GM12878 (cell line): ENCODE measurements around the gene GAL3ST2. TPM values are rescaled to one million over a fixed set of nuclear protein-coding genes. Genes with fewer than 3 reads are reported as not detected.

Source experiments
- ATAC-seq: fragments of 200-7000 bp; cut with Tn5 transposase; 3 replicates; pipeline ENCODE4 v1.9.1; 2020; ENCODE audit warnings: mild to moderate bottlenecking, moderate library complexity
- BruUV-seq: library from RNA; stranded (reverse); fragments of 400-500 nt; replicated peaks from 2 replicates; lab custom pipeline; 2021; lab: Mats Ljungman, UMichigan
- CTCF ChIA-PET: fragments of 300-600 bp; sonication (Branson Sonifier 250); formaldehyde crosslinking; extraction: SDS; loops from one replicate; lab custom pipeline; 2021; ENCODE audit warnings: inconsistent platforms; lab: Yijun Ruan, JAX
- POLR2A ChIA-PET: fragments of 350-600 bp; formaldehyde crosslinking; extraction: SDS; loops from one replicate; lab custom pipeline; 2021; ENCODE audit warnings: inconsistent platforms; lab: Charles Lee
- RAD21 ChIA-PET: fragments of 300-600 bp; sonication (Branson Sonifier 250); formaldehyde crosslinking; loops from one replicate; lab custom pipeline; 2023; ENCODE audit warnings: antibody characterized with exemption; ENCODE audit not compliant: unreplicated experiment; lab: Charles Lee
- SMC1A ChIA-PET: fragments of 300-600 bp; sonication (Branson Sonifier 250); formaldehyde crosslinking; loops from one replicate; lab custom pipeline; 2023; ENCODE audit not compliant: unreplicated experiment, uncharacterized antibody; lab: Charles Lee
- DNase-seq: peaks from one replicate; pipeline ENCODE4 v3.0.0-alpha.2; 2011; ENCODE audit warnings: low read depth, low spot score
- FAIRE-seq: peaks from 3 replicates; lab custom pipeline; 2011; peaks lifted over from hg19 to GRCh38; lab: Jason Lieb, UNC
- H2AFZ ChIP-seq: 2 replicates; pipeline ENCODE4 v1.6.0; 2011; ENCODE audit warnings: low read depth, low read length, control low read depth; ENCODE audit not compliant: control insufficient read depth
- H3K27ac ChIP-seq: 2 replicates; pipeline ENCODE4 v1.5.1; 2011; ENCODE audit warnings: control low read depth; ENCODE audit not compliant: control insufficient read depth, insufficient read depth
- H3K27me3 ChIP-seq, 2 experiments: replicated peaks in 1 of 2; 2 replicates each; pipeline versions ENCODE4 v1.6.0 to v1.6.1; 2011; ENCODE audit warnings: low read length in 1 of 2; ENCODE audit not compliant: control insufficient read depth in 2 of 2, insufficient read depth in 2 of 2
- H3K36me3 ChIP-seq, 2 experiments: 2 replicates each; pipeline ENCODE4 v1.5.1; 2011; ENCODE audit warnings: low read length in 1 of 2; ENCODE audit not compliant: control insufficient read depth in 2 of 2, insufficient read depth in 2 of 2
- H3K4me1 ChIP-seq: 2 replicates; pipeline ENCODE4 v1.6.1; 2011; ENCODE audit warnings: mild to moderate bottlenecking, low read length, moderate library complexity, mixed read lengths; ENCODE audit not compliant: control insufficient read depth, insufficient read depth
- H3K4me2 ChIP-seq: 2 replicates; pipeline ENCODE4 v1.6.0; 2011; ENCODE audit warnings: control low read depth; ENCODE audit not compliant: control insufficient read depth, insufficient read depth
- H3K4me3 ChIP-seq: fragments of 200-600 bp; sonication (generic); 2 replicates; pipeline ENCODE4 v1.5.1; 2016
- H3K79me2 ChIP-seq: 2 replicates; pipeline ENCODE4 v1.6.0; 2011; ENCODE audit warnings: low read length; ENCODE audit not compliant: control insufficient read depth, insufficient read depth
- H3K9ac ChIP-seq: 2 replicates; pipeline ENCODE4 v1.8.0; 2011; ENCODE audit warnings: low read length, control low read depth, mixed read lengths; ENCODE audit not compliant: control insufficient read depth, insufficient read depth
- H3K9me3 ChIP-seq: replicated peaks from 3 replicates; pipeline ENCODE4 v1.5.1; 2011; ENCODE audit warnings: mild to moderate bottlenecking, low read length; ENCODE audit not compliant: control insufficient read depth, insufficient read depth
- H4K20me1 ChIP-seq: 2 replicates; pipeline ENCODE4 v1.6.0; 2011; ENCODE audit not compliant: control insufficient read depth, insufficient read depth
- IRF4 ChIP-seq: IDR thresholded peaks from 2 replicates; pipeline ENCODE4 v1.6.1; 2011; ENCODE audit warnings: low read depth, low read length
- NR2F1 ChIP-seq: fragments of 450-650 bp; conservative IDR thresholded peaks from 2 replicates; pipeline ENCODE4 v1.6.1; 2017; ENCODE audit warnings: mild to moderate bottlenecking
- WGBS: methylation state at CpG from one replicate; pipeline ENCODE4 v1.1.6; 2016; ENCODE audit warnings: low lambda C conversion rate; ENCODE audit not compliant: insufficient replicate concordance, insufficient coverage; ENCODE audit errors: missing lambda C conversion rate; 5-methylcytosine and 5-hydroxymethylcytosine counted together
- in situ Hi-C: fragments of 300-500 bp; cut with MboI; formaldehyde crosslinking; loops from 9 replicates; pipeline ENCODE4 v1.14.3; 2018; ENCODE audit warnings: mixed read lengths
- intact Hi-C: fragments of 100-400 bp; cut with micrococcal nuclease; formaldehyde crosslinking; loops from one replicate; pipeline ENCODE4 v1.14.2; 2022; ENCODE audit not compliant: unreplicated experiment
- polyA plus RNA-seq, 11 experiments: library from polyadenylated mRNA; depleted of rRNA in 4 of 11; unstranded in 6 of 11; stranded (reverse) in 5 of 11; fragments of >200 nt; fragmentation: Nextera tagmentation in 4 of 11; fragmentation: Illumina TruSeq in 1 of 11; extraction: Ambion mirVana in 4 of 11; extraction: Trizol in 1 of 11; gene quantifications; 1 replicate in 1 of 11; 2 replicates in 10 of 11; pipeline versions ENCODE4 v1.2.1 to v1.2.3, GENCODE V29; 2011 to 2016; ENCODE audit warnings: inconsistent platforms in 2 of 11, missing spikeins in 2 of 11, low read depth in 1 of 11
- total RNA-seq, 4 experiments: library from RNA; depleted of rRNA in 3 of 4; stranded (reverse); fragments of >200 nt in 3 of 4; fragmentation: Illumina TruSeq in 1 of 4; extraction: Trizol in 1 of 4; gene quantifications; 2 replicates each; pipeline versions ENCODE4 v1.2.1 to v1.2.3, GENCODE V29; 2013 to 2021
- TF ChIP-seq, protein P1 (sequence below): fragments of 450-650 bp; IDR thresholded peaks from 2 replicates; pipeline ENCODE4 v1.6.1; 2016; ENCODE audit warnings: mild to moderate bottlenecking

Gene GAL3ST2
- total and polyA plus RNA-seq, 10 of the 15 experiments (the other 5 are each of a cell fraction or from before 2014, with no cell fraction given): 0.09 to 0.36 (median 0.11) TPM; not detected in 7

DNA sequence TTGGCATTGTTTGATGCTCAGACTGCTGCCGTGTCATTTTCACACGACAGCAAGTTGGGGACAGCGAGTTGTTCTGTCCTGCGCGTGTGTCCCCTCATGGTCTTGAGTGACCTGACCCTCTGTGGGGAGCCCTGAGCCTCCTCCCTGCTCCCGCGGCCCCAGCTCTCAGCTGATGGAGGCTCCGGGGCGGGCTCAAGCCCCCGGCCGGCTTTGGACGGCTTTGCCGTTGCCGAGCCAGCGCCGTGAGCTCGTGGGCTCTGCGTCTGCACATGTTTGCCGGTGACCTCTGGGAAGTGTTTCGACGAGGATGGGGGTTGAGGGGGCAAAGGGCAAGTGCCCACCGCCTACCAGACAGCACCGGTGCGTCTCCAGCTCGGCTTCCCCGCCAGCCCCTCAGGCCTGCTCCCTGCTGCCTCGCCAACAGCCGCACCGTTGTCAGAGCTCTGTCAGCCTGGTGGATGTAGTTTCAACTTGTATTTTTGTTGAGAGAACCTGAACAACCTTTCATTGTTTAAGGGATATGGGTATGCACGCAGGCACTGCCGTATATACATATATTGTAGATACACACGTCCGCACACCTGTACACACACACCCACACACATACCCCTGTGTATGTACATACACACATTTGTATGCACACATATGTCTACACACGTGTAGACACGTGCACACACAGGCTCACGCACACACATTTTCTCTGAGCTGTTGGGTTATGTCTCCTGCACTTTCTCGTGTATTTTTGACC lies 68.4 kb downstream of the GAL3ST2 start:
- Histone ChIP-seq H3K4me2 (peak overlapping the region; percentile 72; the same call in 1 of the 2 replicates), H3K9me3 (no peaks in the 10 kb centered on the region), H3K27me3 (no peaks in the 10 kb centered on the region; a peak in 1 of 4 replicates), H3K27ac (no peak overlapping the region), H3K36me3 (no peaks in the 10 kb centered on the region), H3K4me3 (no peak overlapping the region), H4K20me1 (no peaks in the 10 kb centered on the region), H2AFZ (no peak overlapping the region), H3K4me1 (peaks cover 23% of the 10 kb centered on the region), H3K9ac (peak overlapping the region; percentile 39; the same call in 1 of the 2 replicates), H3K79me2 (no peaks in the 10 kb centered on the region)
- DNase-seq (no peak), FAIRE-seq (peak; percentile 57), ATAC-seq (no peak)
- ChIA-PET POLR2A (interaction anchor here (0.6 to 1.8 kb wide), 4 partner anchors 14 to 208 kb away, joined by 3 to 26 read pairs (median 7); partner anchors contain the start of genes ING5 and PDCD1), CTCF (no interaction called here), RAD21 (interaction anchor here (0.9 to 1.2 kb wide), 3 partner anchors 15 to 112 kb away, joined by 3 to 16 read pairs (median 5); no protein-coding TSS in a partner anchor), SMC1A (interaction anchor here (0.8 to 1.4 kb wide), 6 partner anchors 13 to 82 kb away, joined by 3 to 6 read pairs (median 4); partner anchors contain the start of gene RTP5)
- in situ Hi-C loops: no loop called here
- intact Hi-C loops: loop anchor here (5.0 to 10.0 kb wide), 2 partner anchors 43 to 110 kb away; partner anchors contain the start of gene D2HGDH
- TF ChIP-seq, protein P1, sequence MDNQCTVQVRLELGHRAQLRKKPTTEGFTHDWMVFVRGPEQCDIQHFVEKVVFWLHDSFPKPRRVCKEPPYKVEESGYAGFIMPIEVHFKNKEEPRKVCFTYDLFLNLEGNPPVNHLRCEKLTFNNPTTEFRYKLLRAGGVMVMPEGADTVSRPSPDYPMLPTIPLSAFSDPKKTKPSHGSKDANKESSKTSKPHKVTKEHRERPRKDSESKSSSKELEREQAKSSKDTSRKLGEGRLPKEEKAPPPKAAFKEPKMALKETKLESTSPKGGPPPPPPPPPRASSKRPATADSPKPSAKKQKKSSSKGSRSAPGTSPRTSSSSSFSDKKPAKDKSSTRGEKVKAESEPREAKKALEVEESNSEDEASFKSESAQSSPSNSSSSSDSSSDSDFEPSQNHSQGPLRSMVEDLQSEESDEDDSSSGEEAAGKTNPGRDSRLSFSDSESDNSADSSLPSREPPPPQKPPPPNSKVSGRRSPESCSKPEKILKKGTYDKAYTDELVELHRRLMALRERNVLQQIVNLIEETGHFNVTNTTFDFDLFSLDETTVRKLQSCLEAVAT: 0 out of 2 replicates have a peak, but pooled peaks have one; percentile 64
- no peak for TF ChIP-seq IRF4
- 0 out of 2 replicates have a peak, but pooled peaks have one; percentile 19 for TF ChIP-seq NR2F1
- 92% methylated on average over 32 of the region's 37 CpGs for WGBS
- TSS peak; percentile 63 for BruUV-seq
